GM18505 (cell line): ENCODE measurements around the gene CYB5RL.

Experiments
- ATAC-seq: cut with Tn5 transposase; IDR thresholded peaks from one replicate; pipeline ENCODE4 v1.9.1; 2021; ENCODE audit not compliant: unreplicated experiment
- POLR2A ChIP-seq: IDR thresholded peaks from 4 replicates; pipeline ENCODE4 v1.6.1; 2011; ENCODE audit warnings: borderline replicate concordance; ENCODE audit not compliant: insufficient read depth, insufficient read length; ENCODE audit errors: extremely low read depth

CYB5RL gene

GRCh38 chr1:54230507-54231339, 30.9 kb upstream of the CYB5RL start:
- no peak for ATAC-seq
- TF ChIP-seq POLR2A, result no peak

DNA sequence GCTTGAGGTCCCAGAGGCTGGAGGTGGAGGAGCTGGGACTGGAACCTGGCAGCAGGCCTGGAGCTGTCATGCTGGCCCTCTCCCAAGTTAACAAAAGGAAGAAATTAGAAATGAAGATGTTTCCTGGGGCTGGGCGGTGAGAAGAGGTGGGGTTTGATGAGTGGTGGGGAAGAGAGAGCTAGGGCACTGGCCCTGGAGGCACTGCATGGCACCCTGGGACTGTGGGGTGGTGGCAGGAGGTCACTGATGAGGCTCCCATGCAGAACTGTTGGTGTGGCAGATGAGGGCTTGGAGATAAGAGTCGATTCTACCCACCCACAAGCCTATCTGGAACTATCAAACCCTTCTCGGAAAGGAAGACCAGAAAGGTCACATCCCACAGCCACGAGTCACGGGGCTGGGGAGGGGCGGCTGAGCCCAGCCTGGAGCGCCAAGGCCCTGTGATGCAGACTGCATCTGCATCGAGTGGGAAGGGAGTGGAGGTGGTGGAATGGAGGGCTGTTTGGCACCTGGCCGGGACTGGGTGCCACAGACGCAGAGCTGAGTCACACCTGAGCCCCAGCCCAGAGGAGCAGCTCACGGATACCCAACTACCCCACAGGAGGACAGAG, 29.6 kb upstream of the CYB5RL start:
- ATAC-seq, result no peak

DNA sequence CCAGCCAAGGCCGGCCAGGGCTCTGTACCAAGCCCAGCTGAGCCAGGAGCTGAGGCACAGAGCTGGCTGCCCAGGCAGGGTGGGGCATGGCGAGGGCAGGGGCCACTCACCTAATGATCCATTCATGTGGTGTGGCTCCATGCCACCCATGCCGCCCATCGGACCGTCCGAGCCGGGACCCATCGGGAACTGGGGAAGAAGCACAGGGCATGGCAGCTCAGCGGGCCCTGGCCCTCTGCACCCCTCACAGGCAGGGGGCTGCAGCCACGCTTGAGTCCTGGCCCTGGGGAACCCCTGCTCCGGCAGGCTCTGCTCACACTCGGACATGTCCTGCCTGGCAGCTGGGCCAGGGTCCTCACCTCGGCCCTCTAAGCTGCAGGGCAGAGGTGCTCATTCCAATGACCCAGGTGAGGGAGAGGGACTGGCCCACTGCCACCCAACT, 28.8 kb upstream of the CYB5RL start:
- no peak for TF ChIP-seq POLR2A
- no peak for ATAC-seq

More for the DNA sequence above, 29.6 kb upstream of the CYB5RL start:
- no peak for TF ChIP-seq POLR2A

DNA sequence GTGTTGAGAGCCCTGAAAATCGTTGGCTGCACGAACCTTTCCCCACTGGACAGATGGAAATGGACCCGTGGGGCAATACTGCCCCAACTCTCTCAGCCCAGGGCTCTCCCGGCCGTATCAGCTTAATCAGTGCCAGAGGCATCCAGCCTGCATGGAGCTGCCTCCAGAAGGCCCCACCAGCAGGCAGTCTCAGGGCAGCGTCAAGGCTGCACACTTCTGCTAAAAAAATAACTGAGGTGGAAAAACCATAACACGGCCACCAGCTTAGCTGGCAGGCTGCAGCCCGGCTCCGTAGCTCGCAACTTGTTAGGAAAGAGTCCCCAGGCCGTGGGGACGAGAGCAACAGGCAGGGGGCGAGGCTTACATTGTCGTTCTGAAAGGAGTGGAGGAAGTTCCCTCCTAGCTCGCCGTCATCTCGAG, 28.1 kb upstream of the CYB5RL start:
- no peak for ATAC-seq

DNA sequence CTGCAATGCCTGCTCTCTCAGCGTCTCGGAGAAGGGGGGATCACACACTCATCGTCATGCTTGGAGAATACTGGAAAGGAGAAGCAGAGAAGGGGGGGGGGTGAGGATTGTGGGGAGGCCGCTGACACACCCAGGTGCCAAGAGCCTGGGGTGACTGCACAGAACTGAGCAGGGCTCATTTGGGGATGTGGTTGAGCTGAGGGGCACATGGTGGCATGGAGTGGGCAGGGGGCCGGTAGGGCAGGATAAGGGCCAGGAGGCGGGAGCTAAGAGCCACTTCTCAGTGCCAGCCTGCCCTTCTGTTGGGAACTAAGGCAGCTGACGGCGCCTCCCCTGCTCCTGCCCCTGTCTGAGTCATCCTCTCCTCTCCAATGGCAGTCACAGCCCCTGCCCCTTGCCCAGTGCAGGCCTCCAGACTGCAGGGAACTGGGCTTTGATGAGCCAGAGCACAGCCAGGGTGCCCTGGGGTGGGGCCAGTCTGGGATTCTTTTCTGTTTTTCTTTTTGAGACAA, 27.3 kb upstream of the CYB5RL start:
- no peak for TF ChIP-seq POLR2A
- no peak for ATAC-seq

More for the DNA sequence above, 28.1 kb upstream of the CYB5RL start:
- TF ChIP-seq POLR2A, result no peak

- TF ChIP-seq POLR2A, result no peak
- no peak for ATAC-seq
These were observed 26.2 kb upstream of the CYB5RL start for GRCh38 chr1:54225986-54226559.

DNA sequence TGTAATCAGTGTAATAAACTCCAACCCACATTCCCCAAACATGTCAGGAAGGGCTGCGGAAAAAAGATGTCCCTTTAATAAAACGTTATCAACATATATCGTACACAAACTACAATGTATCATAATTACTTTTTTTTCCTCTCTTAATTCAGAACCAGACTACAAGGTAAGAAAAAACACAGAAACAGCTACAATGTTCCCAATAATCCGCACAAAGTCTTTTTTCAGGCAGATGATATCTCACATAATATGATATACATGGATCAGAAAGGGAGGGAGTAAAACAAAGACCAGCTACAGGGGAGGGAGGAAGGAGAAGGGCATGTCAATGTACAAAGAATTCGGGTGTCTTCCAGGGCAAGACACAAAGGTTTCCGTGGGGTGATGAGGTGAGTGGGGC, 25.5 kb upstream of the CYB5RL start:
- no peak for TF ChIP-seq POLR2A
- no peak for ATAC-seq

- TF ChIP-seq POLR2A, result no peak
- no peak for ATAC-seq
These were observed 24.4 kb upstream of the CYB5RL start for GRCh38 chr1:54224233-54224632.

DNA sequence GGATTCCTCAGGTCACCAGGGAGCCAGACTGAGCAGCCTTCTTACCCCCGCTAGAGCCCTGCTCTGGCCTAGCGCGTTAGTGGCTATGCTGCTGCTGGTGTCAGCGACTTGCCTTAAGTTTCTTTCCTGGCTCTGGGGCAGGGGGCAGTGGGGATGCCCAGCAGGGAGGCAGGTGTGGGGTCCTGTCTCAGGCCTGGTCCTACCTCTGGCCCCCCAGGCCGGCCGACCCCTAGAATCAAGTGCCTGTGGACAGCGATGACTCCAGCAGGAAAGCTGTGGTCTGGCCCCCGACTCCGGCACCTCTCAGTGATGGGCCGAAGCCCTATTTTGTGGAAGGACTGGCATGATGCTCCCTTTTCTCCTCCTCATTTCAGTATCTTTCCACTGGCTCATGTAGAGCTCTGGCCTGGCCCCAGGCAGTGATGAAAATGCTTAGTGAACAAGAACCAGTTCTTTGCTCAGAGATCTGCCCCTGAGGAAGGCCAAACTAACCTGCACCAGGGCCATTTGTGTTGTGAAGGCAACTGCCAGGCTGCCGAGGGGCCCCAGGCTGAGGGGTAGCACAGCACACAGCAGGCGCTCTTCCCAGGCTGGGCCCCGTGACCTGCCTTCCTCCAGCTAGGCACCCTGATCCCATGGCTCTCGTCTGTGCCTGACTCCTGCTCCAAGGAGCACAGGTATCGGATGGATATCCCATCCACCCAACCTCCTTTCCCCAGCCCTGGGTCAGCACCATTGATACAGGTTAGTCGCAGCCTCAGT, 23.8 kb upstream of the CYB5RL start:
- TF ChIP-seq POLR2A, result no peak
- no peak for ATAC-seq

- ATAC-seq, result no peak
- TF ChIP-seq POLR2A, result no peak
These were observed 22.9 kb upstream of the CYB5RL start for GRCh38 chr1:54222711-54223110.

GRCh38 chr1:54221867-54222484, 22.1 kb upstream of the CYB5RL start:
- no peak for ATAC-seq
- peak; percentile 1 for TF ChIP-seq POLR2A

DNA sequence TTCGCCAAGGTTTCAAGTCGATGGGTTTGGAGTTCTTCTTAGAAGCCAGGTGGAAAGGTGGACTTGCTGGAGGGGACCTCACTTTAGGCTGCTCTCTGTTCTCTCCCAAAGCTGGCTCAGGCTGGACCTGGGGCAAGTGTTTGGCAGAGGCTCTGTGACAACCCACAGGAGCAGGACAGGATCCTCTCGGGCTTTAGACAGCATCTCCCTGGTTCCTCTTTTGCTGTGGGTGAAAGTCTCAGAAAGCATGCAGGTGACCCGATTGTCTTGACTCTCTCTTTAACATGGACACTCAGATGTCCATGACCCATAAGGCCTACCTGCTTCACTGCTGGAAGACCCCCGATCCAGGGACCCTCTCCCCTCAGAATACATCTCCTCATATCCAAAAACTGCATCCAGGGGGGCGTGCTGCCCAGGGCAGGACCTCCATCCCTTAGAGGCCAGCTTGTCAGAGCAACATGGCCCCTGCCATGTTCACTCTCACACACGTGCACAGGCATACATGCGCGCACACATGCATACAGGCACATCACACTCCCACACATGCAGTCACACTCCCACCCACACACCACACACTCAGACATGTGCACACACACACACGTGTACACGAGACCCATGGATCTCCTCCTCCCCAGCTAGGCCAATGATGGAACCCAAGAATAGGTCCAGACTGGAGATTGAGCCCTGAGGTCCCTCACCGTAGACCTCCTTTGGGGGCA, 21.4 kb upstream of the CYB5RL start:
- no peak for ATAC-seq

More for the DNA sequence above, 21.4 kb upstream of the CYB5RL start:
- TF ChIP-seq POLR2A, result peak; percentile 13
